HCT116 (cell line): Measurements from ENCODE around the gene WWTR1. TPM values are rescaled to one million over a fixed set of nuclear protein-coding genes. Genes with fewer than 3 reads are reported as not detected.
A peak's percentile ranks its signal among the peaks of the same experiment; 100 is the strongest.

Source experiments
- ATAC-seq: fragments of 200-7000 bp; cut with Tn5 transposase; 2 replicates; pipeline ENCODE4 v1.9.1; 2020; ENCODE audit warnings: mild to moderate bottlenecking, moderate library complexity
- BruUV-seq: library from RNA; stranded (reverse); fragments of 400-500 nt; replicated peaks from 2 replicates; lab custom pipeline; 2021; lab: Mats Ljungman, UMichigan
- CTCF ChIA-PET: fragments of 300-600 bp; sonication (Branson Sonifier 250); formaldehyde crosslinking; loops from one replicate; lab custom pipeline; 2021; ENCODE audit warnings: antibody characterized with exemption; lab: Charles Lee
- POLR2A ChIA-PET: fragments of 300-600, 350-600 bp; sonication (Branson Sonifier 250); formaldehyde crosslinking; loops from one replicate; lab custom pipeline; 2021; ENCODE audit warnings: antibody characterized with exemption; lab: Charles Lee
- RAD21 ChIA-PET, 2 experiments: fragments of 300-600 bp; sonication (Branson Sonifier 250); formaldehyde crosslinking; loops; one replicate each; lab custom pipeline; 2023; ENCODE audit warnings: low total read pairs in 2 of 2; ENCODE audit not compliant: uncharacterized antibody in 2 of 2, unreplicated experiment in 2 of 2, low non-redundant PET in 1 of 2; lab: Charles Lee
- DNase-seq: peaks from one replicate; pipeline ENCODE4 v3.0.0-alpha.2; 2010; ENCODE audit warnings: low read depth, low spot score
- H2AFZ ChIP-seq: fragments of 200-600 bp; shearing (Covaris generic), sonication (generic); 2 replicates; pipeline ENCODE4 v1.6.1; 2017; ENCODE audit warnings: low read depth, mixed run types, mixed read lengths, antibody characterized with exemption, low read length; ENCODE audit not compliant: poor library complexity, severe bottlenecking
- H3K27ac ChIP-seq: 2 replicates; pipeline ENCODE4 v1.5.1; 2012; ENCODE audit warnings: low read depth, low read length
- H3K27me3 ChIP-seq: fragments of 200-600 bp; sonication (generic); 2 replicates; pipeline ENCODE4 v1.6.1; 2016; ENCODE audit warnings: mixed run types, low read length, mixed read lengths; ENCODE audit not compliant: insufficient read depth
- H3K36me3 ChIP-seq, 2 experiments: fragments of 200-500 bp in 1 of 2; fragments of 200-600 bp in 1 of 2; sonication (Bioruptor generic) in 1 of 2; sonication (generic) in 1 of 2; 2 replicates each; pipeline versions ENCODE4 v1.5.1 to v1.6.1; 2014 to 2016; ENCODE audit warnings: low read length in 2 of 2, inconsistent platforms in 1 of 2, mixed read lengths in 1 of 2, mixed run types in 1 of 2; ENCODE audit not compliant: insufficient read depth in 2 of 2, control insufficient read depth in 1 of 2
- H3K4me1 ChIP-seq, 2 experiments: fragments of 200-600 bp in 1 of 2; sonication (generic) in 1 of 2; 2 replicates each; pipeline versions ENCODE4 v1.5.1 to v1.6.1; 2012 to 2017; ENCODE audit warnings: low read length in 2 of 2, inconsistent platforms in 1 of 2, mild to moderate bottlenecking in 1 of 2, mixed read lengths in 1 of 2, mixed run types in 1 of 2, moderate library complexity in 1 of 2; ENCODE audit not compliant: insufficient read depth in 2 of 2, control insufficient read depth in 1 of 2
- H3K4me2 ChIP-seq: fragments of 200-600 bp; sonication (generic); 2 replicates; pipeline ENCODE4 v1.6.1; 2017; ENCODE audit warnings: mixed run types, low read length, mixed read lengths
- H3K4me3 ChIP-seq, 2 experiments: fragments of 200-600 bp in 1 of 2; sonication (generic) in 1 of 2; replicated peaks in 1 of 2; 2 replicates each; pipeline ENCODE4 v1.5.1; 2011 to 2016; ENCODE audit warnings: low read length in 2 of 2, control low read depth in 1 of 2, low read depth in 1 of 2, mild to moderate bottlenecking in 1 of 2, mixed read lengths in 1 of 2, mixed run types in 1 of 2
- H3K79me2 ChIP-seq: fragments of 200-600 bp; sonication (generic); 2 replicates; pipeline ENCODE4 v1.6.1; 2017; ENCODE audit warnings: mild to moderate bottlenecking, mixed run types, low read length, moderate library complexity, mixed read lengths; ENCODE audit not compliant: insufficient read depth
- H3K9ac ChIP-seq: fragments of 200-600 bp; sonication (generic); 2 replicates; pipeline ENCODE4 v1.6.1; 2016; ENCODE audit warnings: low read length, mixed read lengths
- H3K9me2 ChIP-seq: fragments of 200-600 bp; sonication (generic), shearing (Covaris generic); 2 replicates; pipeline ENCODE4 v1.6.1; 2017; ENCODE audit warnings: mixed run types, mild to moderate bottlenecking, moderate library complexity; ENCODE audit not compliant: insufficient read depth
- H3K9me3 ChIP-seq, 2 experiments: fragments of 200-500 bp in 1 of 2; fragments of 200-600 bp in 1 of 2; sonication (Bioruptor generic) in 1 of 2; sonication (generic) in 1 of 2; 2 replicates each; pipeline ENCODE4 v1.6.1; 2014 to 2017; ENCODE audit warnings: low read length in 2 of 2, mixed read lengths in 2 of 2, inconsistent platforms in 1 of 2, low read depth in 1 of 2, mild to moderate bottlenecking in 1 of 2, mixed run types in 1 of 2, moderate library complexity in 1 of 2; ENCODE audit not compliant: control insufficient read depth in 1 of 2, insufficient read depth in 1 of 2
- H4K20me1 ChIP-seq: fragments of 200-600 bp; sonication (generic), shearing (Covaris generic); 2 replicates; pipeline ENCODE4 v1.6.1; 2017; ENCODE audit warnings: mixed run types, mild to moderate bottlenecking, moderate library complexity; ENCODE audit not compliant: insufficient read depth
- CBX3 ChIP-seq: IDR thresholded peaks from 2 replicates; pipeline ENCODE4 v1.6.1; 2012; ENCODE audit warnings: low read depth
- CEBPB ChIP-seq: IDR thresholded peaks from 2 replicates; pipeline ENCODE4 v1.6.1; 2012; ENCODE audit warnings: low read depth
- CTCF ChIP-seq, 3 experiments: fragments of 200-600 bp in 1 of 3; sonication (generic) in 1 of 3; IDR thresholded peaks in 2 of 3; conservative IDR thresholded peaks in 1 of 3; 2 replicates each; pipeline ENCODE4 v1.5.1; 2012 to 2017; ENCODE audit warnings: low read depth in 2 of 3, low read length in 2 of 3, antibody characterized with exemption in 1 of 3, borderline replicate concordance in 1 of 3, control low read depth in 1 of 3, mild to moderate bottlenecking in 1 of 3, mixed read lengths in 1 of 3, mixed run types in 1 of 3, moderate library complexity in 1 of 3; ENCODE audit not compliant: insufficient read depth in 1 of 3
- EGR1 ChIP-seq: IDR thresholded peaks from 2 replicates; pipeline ENCODE4 v1.6.1; 2012; ENCODE audit warnings: low read depth
- ELF1 ChIP-seq: IDR thresholded peaks from 2 replicates; pipeline ENCODE4 v1.6.1; 2012; ENCODE audit warnings: low read depth, borderline replicate concordance
- EZH2 ChIP-seq: fragments of 200-600 bp; sonication (generic); IDR thresholded peaks from 2 replicates; pipeline ENCODE4 v1.6.1; 2017; ENCODE audit warnings: antibody characterized with exemption, mixed run types
- EZH2phosphoT487 ChIP-seq: fragments of 200-600 bp; IDR thresholded peaks from 2 replicates; pipeline ENCODE4 v1.6.1; 2018; ENCODE audit warnings: antibody characterized with exemption, borderline replicate concordance
- JUND ChIP-seq: IDR thresholded peaks from 2 replicates; pipeline ENCODE4 v1.6.1; 2012
- MAX ChIP-seq: IDR thresholded peaks from 2 replicates; pipeline ENCODE4 v1.6.1; 2012
- POLR2A ChIP-seq: IDR thresholded peaks from 2 replicates; pipeline ENCODE4 v1.7.0; 2011; ENCODE audit warnings: borderline replicate concordance; ENCODE audit not compliant: insufficient read depth, insufficient read length; ENCODE audit errors: extremely low read depth
- RAD21 ChIP-seq: IDR thresholded peaks from 2 replicates; pipeline ENCODE4 v1.6.1; 2012; ENCODE audit warnings: low read depth, mild to moderate bottlenecking
- SIN3A ChIP-seq: IDR thresholded peaks from 2 replicates; pipeline ENCODE4 v1.6.1; 2012; ENCODE audit warnings: low read depth
- SP1 ChIP-seq: IDR thresholded peaks from 2 replicates; pipeline ENCODE4 v1.6.1; 2012; ENCODE audit warnings: low read depth
- SRF ChIP-seq: IDR thresholded peaks from 2 replicates; pipeline ENCODE4 v1.6.1; 2012; ENCODE audit warnings: low read depth
- TCF7L2 ChIP-seq: IDR thresholded peaks from 2 replicates; pipeline ENCODE4 v1.7.0; 2011; ENCODE audit warnings: borderline replicate concordance, inconsistent platforms; ENCODE audit not compliant: insufficient read depth, insufficient read length; ENCODE audit errors: extremely low read depth
- YY1 ChIP-seq: IDR thresholded peaks from 2 replicates; pipeline ENCODE4 v1.6.1; 2011; ENCODE audit warnings: low read length, low read depth, moderate library complexity, mild to moderate bottlenecking; ENCODE audit not compliant: insufficient replicate concordance; ENCODE audit errors: extremely low read depth
- ZBTB33 ChIP-seq: IDR thresholded peaks from 2 replicates; pipeline ENCODE4 v1.6.1; 2011; ENCODE audit warnings: mild to moderate bottlenecking, low read length, moderate library complexity; ENCODE audit not compliant: insufficient replicate concordance; ENCODE audit errors: extremely low read depth
- ZFX ChIP-seq: fragments of 450-650 bp; IDR thresholded peaks from 2 replicates; pipeline ENCODE4 v1.6.1; 2017
- ZNF274 ChIP-seq: fragments of 200-500 bp; sonication (Bioruptor generic); IDR thresholded peaks from 2 replicates; pipeline ENCODE4 v1.6.1; 2014; ENCODE audit warnings: mild to moderate bottlenecking, low read depth, low read length, inconsistent platforms
- intact Hi-C: fragments of 100-400 bp; cut with micrococcal nuclease; formaldehyde crosslinking; loops from 2 replicates; pipeline ENCODE4 v1.10.0; 2022
- total RNA-seq: library from RNA; stranded (reverse); gene quantifications from one replicate; pipeline ENCODE4 v1.2.1, GENCODE V29; 2021; ENCODE audit not compliant: unreplicated experiment
- TF ChIP-seq, protein P1 (sequence below): IDR thresholded peaks from 2 replicates; pipeline ENCODE4 v1.6.1; 2012; ENCODE audit warnings: low read depth

WWTR1 gene
- total RNA-seq, 1 experiment from 2014 or later, result 46.9 TPM

GRCh38 chr3:149487598-149488197 is 170.1 kb downstream of the WWTR1 start:
- Histone ChIP-seq H3K9ac (no peak overlapping the region), H2AFZ (peak overlapping the region; percentile 47), H3K36me3 (no peaks in the 10 kb centered on the region), H3K9me2 (no peaks in the 10 kb centered on the region), H3K4me2 (no peak overlapping the region), H3K4me3 (no peak overlapping the region), H3K27me3 (no peaks in the 10 kb centered on the region), H3K27ac (no peak overlapping the region), H3K4me1 (peaks cover 0 to 9% of the 10 kb centered on the region in 2 experiments; a peak in 1 of 4 replicates), H3K9me3 (peaks cover 0 to 3% of the 10 kb centered on the region in 2 experiments; a peak in 1 of 4 replicates), H3K79me2 (no peaks in the 10 kb centered on the region), H4K20me1 (no peaks in the 10 kb centered on the region)
- CTCF ChIA-PET, result interaction anchor here (0.7 to 1.9 kb wide), 4 partner anchors 11 to 533 kb away, joined by 3 to 16 read pairs (median 4); no protein-coding TSS in a partner anchor
- POLR2A ChIA-PET, result no interaction called here
- BruUV-seq, result no TSS peak
- DNase-seq (peak; percentile 61), ATAC-seq (peak; percentile 84)
- intact Hi-C loops, result loop anchor here (2.0 kb wide), 1 partner anchor 135 kb away; no protein-coding TSS in a partner anchor
- RAD21 ChIA-PET, result no interaction called here
- TF ChIP-seq TCF7L2 (no peak), EZH2phosphoT487 (no peak), EGR1 (no peak), ZNF274 (no peak), CBX3 (0 out of 2 replicates have a peak, but pooled peaks have one; percentile 48), CEBPB (no peak), YY1 (no peak), JUND (no peak), CTCF (IDR thresholded peaks at IDR 0.05 in 2 of 3, conservative IDR thresholded peaks at IDR 0.05 in 1 of 3; ENCODE audit: borderline replicate concordance in 1 of 3, insufficient read depth in 1 of 3, low read depth in 2 of 3, low read length in 2 of 3) (peak; percentile 9 to 86 (median 86); a peak in 5 of 6 replicates), ZFX (no peak), SRF (no peak), RAD21 (no peak), MAX (0 out of 2 replicates have a peak, but pooled peaks have one; percentile 20), ZBTB33 (no peak), SIN3A (no peak), SP1 (no peak), POLR2A (no peak), EZH2 (no peak), ELF1 (no peak)
- TF ChIP-seq, protein P1, sequence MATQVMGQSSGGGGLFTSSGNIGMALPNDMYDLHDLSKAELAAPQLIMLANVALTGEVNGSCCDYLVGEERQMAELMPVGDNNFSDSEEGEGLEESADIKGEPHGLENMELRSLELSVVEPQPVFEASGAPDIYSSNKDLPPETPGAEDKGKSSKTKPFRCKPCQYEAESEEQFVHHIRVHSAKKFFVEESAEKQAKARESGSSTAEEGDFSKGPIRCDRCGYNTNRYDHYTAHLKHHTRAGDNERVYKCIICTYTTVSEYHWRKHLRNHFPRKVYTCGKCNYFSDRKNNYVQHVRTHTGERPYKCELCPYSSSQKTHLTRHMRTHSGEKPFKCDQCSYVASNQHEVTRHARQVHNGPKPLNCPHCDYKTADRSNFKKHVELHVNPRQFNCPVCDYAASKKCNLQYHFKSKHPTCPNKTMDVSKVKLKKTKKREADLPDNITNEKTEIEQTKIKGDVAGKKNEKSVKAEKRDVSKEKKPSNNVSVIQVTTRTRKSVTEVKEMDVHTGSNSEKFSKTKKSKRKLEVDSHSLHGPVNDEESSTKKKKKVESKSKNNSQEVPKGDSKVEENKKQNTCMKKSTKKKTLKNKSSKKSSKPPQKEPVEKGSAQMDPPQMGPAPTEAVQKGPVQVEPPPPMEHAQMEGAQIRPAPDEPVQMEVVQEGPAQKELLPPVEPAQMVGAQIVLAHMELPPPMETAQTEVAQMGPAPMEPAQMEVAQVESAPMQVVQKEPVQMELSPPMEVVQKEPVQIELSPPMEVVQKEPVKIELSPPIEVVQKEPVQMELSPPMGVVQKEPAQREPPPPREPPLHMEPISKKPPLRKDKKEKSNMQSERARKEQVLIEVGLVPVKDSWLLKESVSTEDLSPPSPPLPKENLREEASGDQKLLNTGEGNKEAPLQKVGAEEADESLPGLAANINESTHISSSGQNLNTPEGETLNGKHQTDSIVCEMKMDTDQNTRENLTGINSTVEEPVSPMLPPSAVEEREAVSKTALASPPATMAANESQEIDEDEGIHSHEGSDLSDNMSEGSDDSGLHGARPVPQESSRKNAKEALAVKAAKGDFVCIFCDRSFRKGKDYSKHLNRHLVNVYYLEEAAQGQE, result no peak
